H1 (cell line): ENCODE results near the gene UBIAD1. TPM values are rescaled to one million over a fixed set of nuclear protein-coding genes. Genes with fewer than 3 reads are reported as not detected.

Experiments used
- CTCF ChIA-PET: fragments of 300-600 bp; sonication (Branson Sonifier 250); formaldehyde crosslinking; loops from one replicate; lab custom pipeline; 2021; ENCODE audit not compliant: partially characterized antibody; lab: Charles Lee
- POLR2A ChIA-PET: fragments of 300-600 bp; sonication (Branson Sonifier 250); formaldehyde crosslinking; loops from one replicate; lab custom pipeline; 2021; ENCODE audit warnings: inconsistent platforms; ENCODE audit not compliant: partially characterized antibody; lab: Charles Lee
- DNase-seq, 2 experiments: peaks; one replicate each; pipeline versions ENCODE4 v3.0.0 to v3.0.0-alpha.2; 2010 to 2022; ENCODE audit warnings: low spot score in 2 of 2, low read depth in 1 of 2, mixed read lengths in 1 of 2
- FAIRE-seq: peaks from 2 replicates; lab custom pipeline; 2011; peaks lifted over from hg19 to GRCh38; lab: Jason Lieb, UNC
- H2AFZ ChIP-seq: 2 replicates; pipeline ENCODE4 v1.8.1; 2012; ENCODE audit warnings: low read length, inconsistent platforms
- H2AK5ac ChIP-seq: 2 replicates; pipeline ENCODE4 v1.6.1; 2013; ENCODE audit warnings: low read depth, low read length
- H2BK120ac ChIP-seq: replicated peaks from 2 replicates; pipeline ENCODE3; 2013; ENCODE audit warnings: low read depth, low read length, inconsistent platforms
- H2BK12ac ChIP-seq: 2 replicates; pipeline ENCODE4 v1.6.1; 2013; ENCODE audit warnings: low read depth, low read length
- H2BK15ac ChIP-seq: 2 replicates; pipeline ENCODE4 v1.6.1; 2013; ENCODE audit warnings: low read length
- H2BK20ac ChIP-seq: 2 replicates; pipeline ENCODE4 v1.6.1; 2013; ENCODE audit warnings: low read length
- H2BK5ac ChIP-seq: 2 replicates; pipeline ENCODE4 v1.6.1; 2013; ENCODE audit warnings: low read depth, low read length
- H3K14ac ChIP-seq: 2 replicates; pipeline ENCODE4 v1.6.1; 2013; ENCODE audit warnings: inconsistent platforms; ENCODE audit not compliant: insufficient read length
- H3K18ac ChIP-seq: 2 replicates; pipeline ENCODE4 v1.6.1; 2013; ENCODE audit warnings: low read length; ENCODE audit errors: extremely low read depth
- H3K23ac ChIP-seq: 2 replicates; pipeline ENCODE4 v1.6.1; 2013; ENCODE audit warnings: inconsistent platforms; ENCODE audit not compliant: insufficient read length
- H3K23me2 ChIP-seq: 2 replicates; pipeline ENCODE4 v1.6.1; 2013; ENCODE audit warnings: low read depth, low read length
- H3K27ac ChIP-seq: 2 replicates; pipeline ENCODE4 v1.6.1; 2011; ENCODE audit warnings: low read depth, low read length, inconsistent platforms
- H3K27me3 ChIP-seq, 4 experiments: replicated peaks in 1 of 4; 1 replicate in 1 of 4; 2 replicates in 3 of 4; pipeline versions ENCODE4 v1.6.1 to v1.8.1; 2011 to 2013; ENCODE audit warnings: low read length in 3 of 4, mild to moderate bottlenecking in 3 of 4, inconsistent platforms in 2 of 4, mixed read lengths in 2 of 4, moderate library complexity in 1 of 4; ENCODE audit not compliant: control insufficient read depth in 3 of 4, insufficient read depth in 3 of 4; ENCODE audit errors: extremely low read depth in 1 of 4
- H3K36me3 ChIP-seq, 4 experiments: 2 replicates each; pipeline versions ENCODE4 v1.6.1 to v1.8.1; 2011 to 2013; ENCODE audit warnings: mild to moderate bottlenecking in 4 of 4, low read length in 3 of 4, moderate library complexity in 2 of 4, control low read depth in 1 of 4, inconsistent platforms in 1 of 4; ENCODE audit not compliant: insufficient read depth in 4 of 4, control insufficient read depth in 2 of 4
- H3K4ac ChIP-seq: replicated peaks from 2 replicates; pipeline ENCODE3; 2013; ENCODE audit warnings: low read length, low read depth, mixed read lengths, inconsistent platforms; ENCODE audit not compliant: insufficient read length
- H3K4me1 ChIP-seq, 4 experiments: replicated peaks in 1 of 4; 1 replicate in 1 of 4; 2 replicates in 3 of 4; pipeline versions ENCODE4 v1.6.1 to v1.8.1; 2011 to 2013; ENCODE audit warnings: low read length in 3 of 4, inconsistent platforms in 2 of 4, mixed read lengths in 1 of 4; ENCODE audit not compliant: insufficient read depth in 4 of 4, control insufficient read depth in 3 of 4
- H3K4me2 ChIP-seq, 2 experiments: 2 replicates each; pipeline versions ENCODE4 v1.6.1 to v1.8.1; 2011 to 2013; ENCODE audit warnings: low read depth in 2 of 2, low read length in 2 of 2, control low read depth in 1 of 2, inconsistent platforms in 1 of 2, mild to moderate bottlenecking in 1 of 2; ENCODE audit not compliant: insufficient read depth in 1 of 2
- H3K4me3 ChIP-seq, 4 experiments: fragments of 200-600, 300-600 bp in 1 of 4; sonication (generic), shearing (Covaris generic), sonication (Bioruptor Twin) in 1 of 4; 2 replicates each; pipeline versions ENCODE4 v1.5.1 to v1.8.1; 2011 to 2016; ENCODE audit warnings: low read length in 4 of 4, low read depth in 3 of 4, control low read depth in 2 of 4, inconsistent platforms in 2 of 4, mild to moderate bottlenecking in 2 of 4, mixed read lengths in 1 of 4, moderate library complexity in 1 of 4; ENCODE audit not compliant: insufficient read depth in 2 of 4; ENCODE audit errors: extremely low read depth in 1 of 4
- H3K56ac ChIP-seq: replicated peaks from 2 replicates; pipeline ENCODE3; 2013; ENCODE audit warnings: low read depth, mild to moderate bottlenecking, mixed read lengths, low read length, inconsistent platforms; ENCODE audit not compliant: insufficient read length
- H3K79me1 ChIP-seq: 2 replicates; pipeline ENCODE4 v1.6.1; 2013; ENCODE audit warnings: low read depth, low read length, control low read depth
- H3K79me2 ChIP-seq, 2 experiments: 2 replicates each; pipeline versions ENCODE4 v1.6.1 to v1.8.1; 2012 to 2013; ENCODE audit warnings: low read length in 2 of 2, mild to moderate bottlenecking in 2 of 2, inconsistent platforms in 1 of 2; ENCODE audit not compliant: insufficient read depth in 2 of 2, control insufficient read depth in 1 of 2
- H3K9ac ChIP-seq, 4 experiments: replicated peaks in 1 of 4; 1 replicate in 1 of 4; 2 replicates in 3 of 4; pipeline versions ENCODE4 v1.6.1 to v1.8.1; 2011 to 2013; ENCODE audit warnings: low read depth in 3 of 4, low read length in 3 of 4, control low read depth in 2 of 4, mild to moderate bottlenecking in 2 of 4, moderate library complexity in 2 of 4, inconsistent platforms in 1 of 4; ENCODE audit errors: extremely low read depth in 1 of 4
- H3K9me3 ChIP-seq, 2 experiments: 2 replicates each; pipeline versions ENCODE4 v1.6.1 to v1.8.1; 2012 to 2013; ENCODE audit warnings: mild to moderate bottlenecking in 2 of 2, moderate library complexity in 2 of 2, control low read depth in 1 of 2, inconsistent platforms in 1 of 2, low read depth in 1 of 2, low read length in 1 of 2, mixed read lengths in 1 of 2; ENCODE audit not compliant: insufficient read depth in 2 of 2
- H4K20me1 ChIP-seq, 2 experiments: replicated peaks in 1 of 2; 2 replicates each; pipeline versions ENCODE3 to v1.8.1; 2011 to 2013; ENCODE audit warnings: inconsistent platforms in 2 of 2, low read length in 2 of 2, mild to moderate bottlenecking in 1 of 2; ENCODE audit not compliant: insufficient read depth in 2 of 2, control insufficient read depth in 1 of 2
- H4K5ac ChIP-seq: 2 replicates; pipeline ENCODE4 v1.6.1; 2013; ENCODE audit warnings: low read length, low read depth, mixed read lengths, inconsistent platforms; ENCODE audit not compliant: insufficient read length
- H4K8ac ChIP-seq: 2 replicates; pipeline ENCODE4 v1.8.0; 2013; ENCODE audit warnings: mild to moderate bottlenecking, moderate library complexity, low read length, inconsistent platforms; ENCODE audit not compliant: insufficient read depth; ENCODE audit errors: extremely low read depth
- H4K91ac ChIP-seq: replicated peaks from 2 replicates; pipeline ENCODE3; 2013; ENCODE audit warnings: low read length, mixed read lengths, inconsistent platforms; ENCODE audit not compliant: insufficient read length
- ASH2L ChIP-seq: fragments of 200-600, 300-600 bp; sonication (generic); IDR thresholded peaks from one replicate; pipeline ENCODE4 v1.7.1; 2017; ENCODE audit warnings: low read length
- BCL11A ChIP-seq, 2 experiments: IDR thresholded peaks; one replicate each; pipeline ENCODE4 v1.6.1; 2011; ENCODE audit warnings: low read depth in 2 of 2, low read length in 2 of 2, mild to moderate bottlenecking in 2 of 2
- CBX5 ChIP-seq: fragments of 300-800, 300-1000 bp; sonication (generic); IDR thresholded peaks from 2 replicates; pipeline ENCODE4 v1.7.1; 2016; ENCODE audit warnings: antibody characterized with exemption, low read length, low read depth
- CTBP2 ChIP-seq: IDR thresholded peaks from 2 replicates; pipeline ENCODE4 v1.7.0; 2011; ENCODE audit warnings: borderline replicate concordance, mild to moderate bottlenecking, moderate library complexity, mixed read lengths, low read length; ENCODE audit not compliant: insufficient read depth, insufficient read length
- EP300 ChIP-seq, 2 experiments: IDR thresholded peaks; 1 replicate in 1 of 2; 2 replicates in 1 of 2; pipeline ENCODE4 v1.6.1; 2011 to 2012; ENCODE audit warnings: low read depth in 2 of 2, low read length in 2 of 2, mild to moderate bottlenecking in 2 of 2, borderline replicate concordance in 1 of 2, inconsistent platforms in 1 of 2, moderate library complexity in 1 of 2
- NANOG ChIP-seq: IDR thresholded peaks from 2 replicates; pipeline ENCODE4 v1.6.1; 2011; ENCODE audit warnings: low read length, low read depth, mild to moderate bottlenecking, inconsistent platforms; ENCODE audit not compliant: insufficient read depth, poor library complexity, severe bottlenecking
- NRF1 ChIP-seq: IDR thresholded peaks from 2 replicates; pipeline ENCODE4 v1.6.1; 2011; ENCODE audit warnings: mild to moderate bottlenecking, low read depth, low read length, improper control_type of control experiment
- RNF2 ChIP-seq: fragments of 200-900, 300-1000 bp; sonication (generic); IDR thresholded peaks from 2 replicates; pipeline ENCODE4 v1.7.1; 2016; ENCODE audit warnings: borderline replicate concordance, low read depth, mild to moderate bottlenecking, antibody characterized with exemption, low read length; ENCODE audit not compliant: poor library complexity, severe bottlenecking; ENCODE audit errors: missing control alignments
- SAP30 ChIP-seq: fragments of 300-600 bp; sonication (generic); IDR thresholded peaks from 2 replicates; pipeline ENCODE4 v1.7.1; 2012; ENCODE audit warnings: low read length, moderate library complexity, mild to moderate bottlenecking, inconsistent platforms; ENCODE audit not compliant: insufficient read depth, insufficient replicate concordance
- SP2 ChIP-seq: IDR thresholded peaks from 2 replicates; pipeline ENCODE4 v1.6.1; 2012; ENCODE audit warnings: mild to moderate bottlenecking, low read length, inconsistent platforms
- TEAD4 ChIP-seq: IDR thresholded peaks from 2 replicates; pipeline ENCODE4 v1.6.1; 2012; ENCODE audit warnings: low read depth, low read length, inconsistent platforms, mixed read lengths
- WGBS, 2 experiments: shearing (Covaris generic) in 1 of 2; methylation state at CpG; one replicate each; pipeline versions ENCODE4 v1.1.6 to v1.1.7; 2013 to 2015; ENCODE audit warnings: low lambda C conversion rate in 2 of 2, mixed read lengths in 2 of 2, inconsistent platforms in 1 of 2, low coverage in 1 of 2, missing lambda C conversion rate in 1 of 2; ENCODE audit not compliant: insufficient replicate concordance in 2 of 2, insufficient coverage in 1 of 2, insufficient read length in 1 of 2; ENCODE audit errors: extremely low coverage in 1 of 2, missing lambda C conversion rate in 1 of 2; 5-methylcytosine and 5-hydroxymethylcytosine counted together
- polyA plus RNA-seq, 7 experiments: library from polyadenylated mRNA; depleted of rRNA in 3 of 7; stranded (reverse) in 5 of 7; unstranded in 2 of 7; fragments of >200 nt in 5 of 7; fragments of 200-250 nt in 2 of 7; gene quantifications; 1 replicate in 5 of 7; 2 replicates in 1 of 7; 4 replicates in 1 of 7; pipeline versions ENCODE4 v1.2.1 to v1.2.3, GENCODE V29; 2011 to 2013; ENCODE audit warnings: missing spikeins in 2 of 7, mixed read lengths in 2 of 7
- total RNA-seq: library from RNA; stranded (reverse); fragmentation: NEBNext Ultra II Directional; extraction: Animal tissue kit (Norgen Biotek cat#: 25700); gene quantifications from 2 replicates; pipeline ENCODE4 v1.2.1, GENCODE V29; 2021
- TF ChIP-seq, protein P1 (sequence below): IDR thresholded peaks from 2 replicates; pipeline ENCODE4 v1.6.1; 2012; ENCODE audit warnings: inconsistent platforms

Gene UBIAD1
- total and polyA plus RNA-seq, 2 of the 8 experiments (the other 6 are each of a cell fraction or from before 2014, with no cell fraction given) = 23.4 to 26.6 TPM

- Histone ChIP-seq H2AK5ac (no peak overlapping the region), H3K27ac (no peak overlapping the region), H2AFZ (no peak overlapping the region), H3K23ac (no peak overlapping the region), H4K20me1 (no peaks in the 10 kb centered on the region), H3K4me1 (peaks cover 0 to 10% (median 5%) of the 10 kb centered on the region in 4 experiments; a peak in 6 of 7 replicates), H4K8ac (no peak overlapping the region), H3K36me3 (no peaks in the 10 kb centered on the region), H2BK5ac (no peak overlapping the region), H3K4me2 (no peak overlapping the region), H3K18ac (no peak overlapping the region), H3K23me2 (no peaks in the 10 kb centered on the region), H3K9ac (no peak overlapping the region), H4K91ac (no peak overlapping the region), H3K79me2 (no peaks in the 10 kb centered on the region), H3K9me3 (peaks cover 0 to 5% of the 10 kb centered on the region in 2 experiments; a peak in 1 of 4 replicates), H3K56ac (no peak overlapping the region), H3K4me3 (no peak overlapping the region), H2BK12ac (no peak overlapping the region), H3K27me3 (no peaks in the 10 kb centered on the region), H2BK20ac (no peak overlapping the region), H2BK15ac (no peak overlapping the region), H2BK120ac (no peak overlapping the region), H3K4ac (no peak overlapping the region), H3K14ac (no peak overlapping the region), H3K79me1 (no peaks in the 10 kb centered on the region), H4K5ac (no peak overlapping the region)
- POLR2A ChIA-PET = no interaction called here
- CTCF ChIA-PET = interaction anchor here (0.5 to 1.6 kb wide), 2 partner anchors 17 to 323 kb away, joined by 3 read pairs; no protein-coding TSS in a partner anchor
- FAIRE-seq (no peak), DNase-seq (no peak)
- WGBS, 2 experiments = 95% methylated on average over 6 of the region's 6 CpGs; no CpG with 5 or more reads in 1 of the 2 experiments
- TF ChIP-seq TEAD4 (no peak), CTBP2 (no peak), BCL11A (IDR thresholded peaks at IDR 0.05; ENCODE audit: low read depth in 2 of 2, low read length in 2 of 2) (no peak), NANOG (no peak), SAP30 (no peak), SP2 (no peak), ASH2L (no peak), EP300 (IDR thresholded peaks at IDR 0.05; ENCODE audit: borderline replicate concordance in 1 of 2, low read depth in 2 of 2, low read length in 2 of 2) (no peak), RNF2 (no peak), NRF1 (no peak), CBX5 (no peak)
- TF ChIP-seq, protein P1, sequence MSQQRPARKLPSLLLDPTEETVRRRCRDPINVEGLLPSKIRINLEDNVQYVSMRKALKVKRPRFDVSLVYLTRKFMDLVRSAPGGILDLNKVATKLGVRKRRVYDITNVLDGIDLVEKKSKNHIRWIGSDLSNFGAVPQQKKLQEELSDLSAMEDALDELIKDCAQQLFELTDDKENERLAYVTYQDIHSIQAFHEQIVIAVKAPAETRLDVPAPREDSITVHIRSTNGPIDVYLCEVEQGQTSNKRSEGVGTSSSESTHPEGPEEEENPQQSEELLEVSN = no peak
These were observed 35.8 kb downstream of the UBIAD1 start for GRCh38 chr1:11308699-11309224.
